HepG2 (cell line): ENCODE data around the gene VAMP2. TPM values are rescaled to one million over a fixed set of nuclear protein-coding genes. Genes with fewer than 3 reads are reported as not detected.

ENCODE experiments used
- AHR ChIP-seq: IDR thresholded peaks from 2 replicates; pipeline ENCODE4 v1.6.1; 2018; ENCODE audit warnings: missing genetic modification reagents, missing compliant biosample characterization
- AKNA ChIP-seq: sonication (generic); formaldehyde crosslinking; IDR thresholded peaks from 2 replicates; pipeline ENCODE4 v1.4.0; 2020; ENCODE audit warnings: missing genetic modification reagents, borderline replicate concordance
- ARID2 ChIP-seq: sonication (generic); formaldehyde crosslinking; IDR thresholded peaks from 2 replicates; pipeline ENCODE4 v1.8.1; 2022; ENCODE audit warnings: mild to moderate bottlenecking, missing genetic modification reagents, borderline replicate concordance
- CC2D1A ChIP-seq: sonication (generic); formaldehyde crosslinking; IDR thresholded peaks from 2 replicates; pipeline ENCODE4 v1.8.1; 2023; ENCODE audit warnings: mild to moderate bottlenecking, missing genetic modification reagents
- CREB1 ChIP-seq, 2 experiments: fragments of 450-650 bp in 1 of 2; IDR thresholded peaks; 2 replicates each; pipeline ENCODE4 v1.6.1; 2016 to 2017; ENCODE audit warnings: control low read depth in 1 of 2, mild to moderate bottlenecking in 1 of 2, missing compliant biosample characterization in 1 of 2, missing genetic modification characterization in 1 of 2
- EEA1 ChIP-seq: sonication (generic); formaldehyde crosslinking; IDR thresholded peaks from 2 replicates; pipeline ENCODE4 v1.5.1; 2020; ENCODE audit warnings: mild to moderate bottlenecking, missing genetic modification reagents, borderline replicate concordance
- HBP1 ChIP-seq: IDR thresholded peaks from 2 replicates; pipeline ENCODE4 v1.6.1; 2016; ENCODE audit warnings: low read depth, control low read depth
- IRF1 ChIP-seq: sonication (generic); formaldehyde crosslinking; IDR thresholded peaks from 2 replicates; pipeline ENCODE4 v1.4.0; 2020; ENCODE audit warnings: low read depth, mild to moderate bottlenecking, missing genetic modification reagents
- SAFB2 ChIP-seq: sonication (generic); formaldehyde crosslinking; IDR thresholded peaks from 2 replicates; pipeline ENCODE4 v1.5.1; 2020; ENCODE audit warnings: missing genetic modification reagents, low read depth, mild to moderate bottlenecking, borderline replicate concordance
- SUZ12 ChIP-seq: fragments of 150-350 bp; IDR thresholded peaks from 2 replicates; pipeline ENCODE4 v1.6.1; 2014; ENCODE audit warnings: low read depth, low read length
- THAP8 ChIP-seq: sonication (generic); formaldehyde crosslinking; IDR thresholded peaks from 2 replicates; pipeline ENCODE4 v1.5.1; 2020; ENCODE audit warnings: missing genetic modification reagents, mild to moderate bottlenecking, borderline replicate concordance
- ZNF17 ChIP-seq: sonication (generic); formaldehyde crosslinking; IDR thresholded peaks from 2 replicates; pipeline ENCODE4 v1.5.0; 2020; ENCODE audit warnings: mild to moderate bottlenecking, missing genetic modification reagents
- ZNF207 ChIP-seq: fragments of 450-650 bp; IDR thresholded peaks from 2 replicates; pipeline ENCODE4 v1.6.1; 2016; ENCODE audit warnings: antibody characterized with exemption, borderline replicate concordance
- ZNF230 ChIP-seq: sonication (generic); formaldehyde crosslinking; IDR thresholded peaks from 2 replicates; pipeline ENCODE4 v1.4.0; 2020; ENCODE audit warnings: mild to moderate bottlenecking, missing genetic modification reagents
- ZNF329 ChIP-seq: sonication (generic); formaldehyde crosslinking; IDR thresholded peaks from 2 replicates; pipeline ENCODE4 v1.9.0; 2021; ENCODE audit warnings: low read depth, mild to moderate bottlenecking, missing genetic modification reagents
- ZSCAN31 ChIP-seq: sonication (generic); formaldehyde crosslinking; IDR thresholded peaks from 2 replicates; pipeline ENCODE4 v1.5.0; 2020; ENCODE audit warnings: low read depth, mild to moderate bottlenecking, missing genetic modification reagents
- ZUFSP ChIP-seq: sonication (generic); formaldehyde crosslinking; IDR thresholded peaks from 2 replicates; pipeline ENCODE4 v1.9.0; 2021; ENCODE audit warnings: missing genetic modification reagents, mild to moderate bottlenecking, borderline replicate concordance
- polyA plus RNA-seq, 8 experiments: library from polyadenylated mRNA; depleted of rRNA in 3 of 8; stranded (reverse) in 7 of 8; unstranded in 1 of 8; fragments of >200 nt; fragmentation: Illumina TruSeq in 4 of 8; extraction: Trizol in 4 of 8; gene quantifications; 2 replicates each; pipeline versions ENCODE4 v1.2.1 to v1.2.3, GENCODE V29; 2011 to 2016; ENCODE audit warnings: low read depth in 4 of 8, missing spikeins in 1 of 8, mixed read lengths in 1 of 8; ENCODE audit not compliant: insufficient read depth in 1 of 8
- total RNA-seq, 5 experiments: library from RNA; depleted of rRNA; stranded (reverse); fragments of >200 nt; fragmentation: Illumina TruSeq; extraction: Trizol; gene quantifications; 2 replicates each; pipeline ENCODE4 v1.2.3, GENCODE V29; 2016; ENCODE audit warnings: low read depth in 1 of 5

The VAMP2 gene
- total and polyA plus RNA-seq, 2 of the 13 experiments (the other 11 are each of a cell fraction or from before 2014, with no cell fraction given), result 3.9 to 17.2 TPM

- TF ChIP-seq ZUFSP (CRISPR knock-in tag) (no peak), AKNA (CRISPR knock-in tag) (no peak), THAP8 (CRISPR knock-in tag) (0 out of 2 replicates have a peak, but pooled peaks have one; percentile 55), ZNF230 (peak; percentile 89; the same call in 1 of the 2 replicates), EEA1 (CRISPR knock-in tag) (no peak), SAFB2 (peak; percentile 55; the same call in 1 of the 2 replicates), CC2D1A (no peak), ZNF207 (no peak), CREB1 (IDR thresholded peaks at IDR 0.05) (peak; percentile 68), CREB1 (CRISPR knock-in tag; IDR thresholded peaks at IDR 0.05) (peak; percentile 85), ZNF17 (CRISPR knock-in tag) (no peak), SUZ12 (no peak), ZNF329 (peak; percentile 78; the same call in 1 of the 2 replicates), ARID2 (0 out of 2 replicates have a peak, but pooled peaks have one; percentile 59), ZSCAN31 (peak; percentile 78), IRF1 (no peak), HBP1 (no peak), AHR (CRISPR knock-in tag) (no peak; the same call in 1 of the 2 replicates)
These were observed 23.9 kb downstream of the VAMP2 start (continued) for GRCh38 chr17:8138672-8139371.
